ENCODE data around the gene AIF1L.

DNA sequence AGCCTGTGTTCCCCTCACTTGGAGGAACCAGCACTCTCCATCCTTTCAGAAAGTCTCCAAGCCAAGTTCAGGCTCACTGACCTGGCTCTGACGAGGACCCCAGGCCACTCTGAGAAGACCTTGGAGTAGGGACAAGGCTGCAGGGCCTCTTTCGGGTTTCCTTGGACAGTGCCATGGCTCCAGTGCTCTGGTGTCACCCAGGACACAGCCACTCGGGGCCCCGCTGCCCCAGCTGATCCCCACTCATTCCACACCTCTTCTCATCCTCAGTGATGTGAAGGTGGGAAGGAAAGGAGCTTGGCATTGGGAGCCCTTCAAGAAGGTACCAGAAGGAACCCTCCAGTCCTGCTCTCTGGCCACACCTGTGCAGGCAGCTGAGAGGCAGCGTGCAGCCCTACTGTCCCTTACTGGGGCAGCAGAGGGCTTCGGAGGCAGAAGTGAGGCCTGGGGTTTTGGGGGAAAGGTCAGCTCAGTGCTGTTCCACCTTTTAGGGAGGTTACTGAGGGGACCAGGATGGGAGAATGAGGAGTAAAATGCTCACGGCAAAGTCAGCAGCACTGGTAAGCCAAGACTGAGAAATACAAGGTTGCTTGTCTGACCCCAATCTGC, 24.4 kb downstream of the AIF1L start:
- TF ChIP-seq, protein P1, sequence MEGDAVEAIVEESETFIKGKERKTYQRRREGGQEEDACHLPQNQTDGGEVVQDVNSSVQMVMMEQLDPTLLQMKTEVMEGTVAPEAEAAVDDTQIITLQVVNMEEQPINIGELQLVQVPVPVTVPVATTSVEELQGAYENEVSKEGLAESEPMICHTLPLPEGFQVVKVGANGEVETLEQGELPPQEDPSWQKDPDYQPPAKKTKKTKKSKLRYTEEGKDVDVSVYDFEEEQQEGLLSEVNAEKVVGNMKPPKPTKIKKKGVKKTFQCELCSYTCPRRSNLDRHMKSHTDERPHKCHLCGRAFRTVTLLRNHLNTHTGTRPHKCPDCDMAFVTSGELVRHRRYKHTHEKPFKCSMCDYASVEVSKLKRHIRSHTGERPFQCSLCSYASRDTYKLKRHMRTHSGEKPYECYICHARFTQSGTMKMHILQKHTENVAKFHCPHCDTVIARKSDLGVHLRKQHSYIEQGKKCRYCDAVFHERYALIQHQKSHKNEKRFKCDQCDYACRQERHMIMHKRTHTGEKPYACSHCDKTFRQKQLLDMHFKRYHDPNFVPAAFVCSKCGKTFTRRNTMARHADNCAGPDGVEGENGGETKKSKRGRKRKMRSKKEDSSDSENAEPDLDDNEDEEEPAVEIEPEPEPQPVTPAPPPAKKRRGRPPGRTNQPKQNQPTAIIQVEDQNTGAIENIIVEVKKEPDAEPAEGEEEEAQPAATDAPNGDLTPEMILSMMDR (conservative IDR thresholded peaks at IDR 0.05 in 1 of 2, IDR thresholded peaks at IDR 0.05 in 1 of 2; ENCODE audit: low read depth in 1 of 2, low read length in 2 of 2): no peak
- no peak for TF ChIP-seq EZH2 (IDR thresholded peaks at IDR 0.05; ENCODE audit: low read length, missing control alignments)

Measured in fibroblast of lung (primary cell).